Keratinocyte (primary cell): ENCODE results near the gene TNPO2.

Source experiments
- CTCF ChIP-seq, 3 experiments: IDR thresholded peaks in 1 of 3; conservative IDR thresholded peaks in 1 of 3; optimal IDR thresholded peaks in 1 of 3; 2 replicates in 2 of 3; 3 replicates in 1 of 3; pipeline versions ENCODE3 to v1.5.1; 2011; ENCODE audit warnings: low read length in 3 of 3, mild to moderate bottlenecking in 3 of 3, moderate library complexity in 2 of 3, control low read depth in 1 of 3, inconsistent platforms in 1 of 3; ENCODE audit not compliant: insufficient read depth in 2 of 3; ENCODE audit errors: extremely low read depth in 1 of 3
- EZH2 ChIP-seq: IDR thresholded peaks from one replicate; pipeline ENCODE4 v1.6.1; 2012; ENCODE audit warnings: inconsistent platforms, mild to moderate bottlenecking, low read length, moderate library complexity

- no peak for TF ChIP-seq CTCF (optimal IDR thresholded peaks at IDR 0.05 in 1 of 3, IDR thresholded peaks at IDR 0.05 in 1 of 3, conservative IDR thresholded peaks at IDR 0.05 in 1 of 3; ENCODE audit: extremely low read depth in 1 of 3, insufficient read depth in 2 of 3, low read length in 3 of 3)
- no peak for TF ChIP-seq EZH2
Measured at GRCh38 chr19:12752056-12752781, 28.5 kb upstream of the TNPO2 start.
